Measurements from ENCODE around the gene TMEM25.
A peak's percentile ranks its signal among the peaks of the same experiment; 100 is the strongest.
"Not testable (repeated sequence)": the region's sequence is repeated elsewhere in the genome, so short reads cannot be mapped to it uniquely, and the experiment has no call there.

The TMEM25 gene

DNA sequence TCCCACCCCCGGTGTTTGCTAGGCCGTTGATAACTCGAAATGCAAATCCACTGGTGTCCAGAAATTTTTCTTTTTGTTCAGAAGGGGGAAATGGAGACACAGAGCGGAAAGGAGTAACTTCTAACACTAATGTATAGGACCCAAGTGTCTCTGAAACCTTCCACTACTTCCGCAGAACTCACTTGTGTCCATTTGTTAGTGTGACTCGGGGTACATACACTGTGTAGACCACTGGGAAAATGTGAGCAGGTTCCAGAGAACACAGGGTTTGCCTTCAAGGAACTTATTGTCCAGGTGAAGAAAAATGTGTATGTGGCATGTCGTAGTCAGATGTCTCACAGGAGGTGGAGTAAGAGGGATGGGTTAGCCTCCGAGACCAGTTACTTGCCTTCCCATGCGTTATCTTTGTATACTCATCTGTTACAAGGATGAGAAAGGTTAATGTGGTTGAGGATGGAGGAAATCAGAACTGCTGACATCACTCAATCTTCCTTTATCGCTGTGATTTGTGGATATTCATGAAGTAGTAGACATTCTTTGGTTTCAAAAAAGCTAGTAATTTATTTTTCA, 42.1 kb downstream of the TMEM25 start:
- Histone ChIP-seq H3K36me3 (peaks cover 5% of the 10 kb centered on the region), H3K4me1 (ENCODE audit: control insufficient read depth in 1 of 2, insufficient read depth in 1 of 2, low read depth in 1 of 2, low read length in 1 of 2) (peaks cover 21 to 25% of the 10 kb centered on the region in 2 experiments), H3K4me3 (ENCODE audit: low read depth in 1 of 2, low read length in 1 of 2) (peak overlapping the region; percentile 83 to 94), H3K9me3 (no peaks in the 10 kb centered on the region), H3K27me3 (no peaks in the 10 kb centered on the region), H3K27ac (peak overlapping the region; percentile 89)
- TF ChIP-seq, protein P1, sequence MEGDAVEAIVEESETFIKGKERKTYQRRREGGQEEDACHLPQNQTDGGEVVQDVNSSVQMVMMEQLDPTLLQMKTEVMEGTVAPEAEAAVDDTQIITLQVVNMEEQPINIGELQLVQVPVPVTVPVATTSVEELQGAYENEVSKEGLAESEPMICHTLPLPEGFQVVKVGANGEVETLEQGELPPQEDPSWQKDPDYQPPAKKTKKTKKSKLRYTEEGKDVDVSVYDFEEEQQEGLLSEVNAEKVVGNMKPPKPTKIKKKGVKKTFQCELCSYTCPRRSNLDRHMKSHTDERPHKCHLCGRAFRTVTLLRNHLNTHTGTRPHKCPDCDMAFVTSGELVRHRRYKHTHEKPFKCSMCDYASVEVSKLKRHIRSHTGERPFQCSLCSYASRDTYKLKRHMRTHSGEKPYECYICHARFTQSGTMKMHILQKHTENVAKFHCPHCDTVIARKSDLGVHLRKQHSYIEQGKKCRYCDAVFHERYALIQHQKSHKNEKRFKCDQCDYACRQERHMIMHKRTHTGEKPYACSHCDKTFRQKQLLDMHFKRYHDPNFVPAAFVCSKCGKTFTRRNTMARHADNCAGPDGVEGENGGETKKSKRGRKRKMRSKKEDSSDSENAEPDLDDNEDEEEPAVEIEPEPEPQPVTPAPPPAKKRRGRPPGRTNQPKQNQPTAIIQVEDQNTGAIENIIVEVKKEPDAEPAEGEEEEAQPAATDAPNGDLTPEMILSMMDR (IDR thresholded peaks at IDR 0.05) = no peak

DNA sequence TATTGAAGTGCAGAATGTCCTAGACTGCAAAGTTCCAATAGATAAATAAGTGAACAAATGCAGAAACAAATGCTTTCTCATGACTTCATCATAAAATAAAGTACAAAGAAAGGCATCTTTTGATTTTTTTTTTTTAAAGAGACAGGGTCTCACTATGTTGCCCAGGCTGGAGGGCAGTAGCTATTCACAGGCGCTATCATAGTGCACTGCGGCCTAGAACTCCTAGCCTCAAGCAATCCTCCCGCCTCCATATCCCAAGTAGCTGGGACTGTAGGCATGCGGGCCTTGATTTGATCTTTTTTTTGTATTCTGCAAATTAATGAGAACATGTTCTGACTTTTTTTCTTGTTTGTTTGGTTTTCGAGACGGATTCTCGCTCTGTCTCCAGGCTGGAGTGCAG, 43.6 kb downstream of the TMEM25 start:
- peaks cover 21 to 25% of the 10 kb centered on the region in 2 experiments for H3K4me1 ChIP-seq (ENCODE audit: control insufficient read depth in 1 of 2, insufficient read depth in 1 of 2, low read depth in 1 of 2, low read length in 1 of 2)
- no peak overlapping the region for H3K27ac ChIP-seq
- TF ChIP-seq, protein P1 (IDR thresholded peaks at IDR 0.05) = no peak
- no peaks in the 10 kb centered on the region for H3K9me3 ChIP-seq
- H3K36me3 ChIP-seq = peaks cover 5% of the 10 kb centered on the region
- no peaks in the 10 kb centered on the region for H3K27me3 ChIP-seq
- no peak overlapping the region for H3K4me3 ChIP-seq (ENCODE audit: low read depth in 1 of 2, low read length in 1 of 2)

DNA sequence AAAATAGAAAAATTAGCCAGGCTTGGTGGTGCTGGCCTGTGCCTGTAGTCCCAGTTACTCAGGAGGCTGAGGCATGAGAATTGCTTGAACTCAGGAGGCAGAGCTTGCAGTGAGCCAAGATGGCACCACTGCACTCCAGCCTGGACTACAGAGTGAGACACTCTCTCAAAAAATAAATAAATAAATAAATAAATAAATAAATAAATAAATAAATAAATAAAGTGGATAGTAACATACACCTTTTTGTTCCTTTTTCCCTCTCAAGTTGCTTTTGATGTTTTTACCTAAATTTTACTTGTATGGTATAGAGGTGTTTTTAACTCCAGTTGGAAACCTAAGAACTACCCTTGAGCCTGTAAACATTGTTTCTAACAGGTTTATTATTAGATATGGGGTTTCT, 47.0 kb downstream of the TMEM25 start:
- Histone ChIP-seq H3K4me1 (ENCODE audit: control insufficient read depth in 1 of 2, insufficient read depth in 1 of 2, low read depth in 1 of 2, low read length in 1 of 2) (peaks cover 13 to 16% of the 10 kb centered on the region in 2 experiments), H3K36me3 (peaks cover 26% of the 10 kb centered on the region)
- H3K4me3 ChIP-seq (ENCODE audit: low read depth in 1 of 2, low read length in 1 of 2); H3K9me3 ChIP-seq; H3K27me3 ChIP-seq; H3K27ac ChIP-seq: not testable (repeated sequence)

DNA sequence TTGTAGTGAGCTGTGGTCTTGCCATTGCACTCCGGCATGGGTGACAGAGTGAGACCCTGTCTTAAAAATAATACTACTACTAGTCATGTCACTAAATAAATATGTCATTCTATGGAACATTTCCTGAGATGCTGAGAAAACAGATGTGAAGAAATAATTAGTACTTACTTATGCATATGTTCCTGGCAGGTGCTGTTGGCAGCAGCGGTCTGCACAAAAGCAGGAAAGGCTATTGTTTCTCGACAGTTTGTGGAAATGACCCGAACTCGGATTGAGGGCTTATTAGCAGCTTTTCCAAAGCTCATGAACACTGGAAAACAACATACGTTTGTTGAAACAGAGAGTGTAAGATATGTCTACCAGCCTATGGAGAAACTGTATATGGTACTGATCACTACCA, 50.1 kb downstream of the TMEM25 start:
- Histone ChIP-seq H3K4me1 (ENCODE audit: control insufficient read depth in 1 of 2, insufficient read depth in 1 of 2, low read depth in 1 of 2, low read length in 1 of 2) (no peaks in the 10 kb centered on the region), H3K9me3 (no peaks in the 10 kb centered on the region), H3K27me3 (no peaks in the 10 kb centered on the region), H3K36me3 (peaks cover 57% of the 10 kb centered on the region), H3K27ac (no peak overlapping the region), H3K4me3 (ENCODE audit: low read depth in 1 of 2, low read length in 1 of 2) (no peak overlapping the region)
- TF ChIP-seq, protein P1 (IDR thresholded peaks at IDR 0.05) = no peak
